WTC11 (cell line): ENCODE data around the gene ANO9. TPM values are rescaled to one million over a fixed set of nuclear protein-coding genes. Genes with fewer than 3 reads are reported as not detected.
"Not testable (repeated sequence)": the region's sequence is repeated elsewhere in the genome, so short reads cannot be mapped to it uniquely, and the experiment has no call there.

Source experiments
- ATAC-seq: fragments of 200-7000 bp; cut with Tn5 transposase; 2 replicates; pipeline ENCODE4 v1.10.0; 2021; ENCODE audit warnings: mild to moderate bottlenecking, moderate library complexity
- CTCF ChIA-PET: fragments of 300-600 bp; sonication (Branson Sonifier 250); formaldehyde crosslinking; loops from one replicate; lab custom pipeline; 2021; ENCODE audit warnings: antibody characterized with exemption; lab: Charles Lee
- POLR2A ChIA-PET: fragments of 350-600 bp; sonication (Branson Sonifier 250); formaldehyde crosslinking; loops from one replicate; lab custom pipeline; 2021; ENCODE audit warnings: antibody characterized with exemption; lab: Charles Lee
- DNase-seq: peaks from one replicate; pipeline ENCODE4 v3.0.0; 2021; ENCODE audit warnings: low spot score
- H3K27ac Mint-ChIP-seq: 2 replicates; pipeline ENCODE4 v1.8.0; 2021; ENCODE audit warnings: mixed read lengths
- H3K27me3 Mint-ChIP-seq: 2 replicates; pipeline ENCODE4 v1.8.0; 2021; ENCODE audit warnings: low read depth, mild to moderate bottlenecking, moderate library complexity, mixed read lengths
- H3K36me3 Mint-ChIP-seq: 2 replicates; pipeline ENCODE4 v1.8.0; 2021; ENCODE audit warnings: mixed read lengths
- H3K4me1 Mint-ChIP-seq: 2 replicates; pipeline ENCODE4 v1.8.0; 2022; ENCODE audit warnings: mixed read lengths
- H3K4me3 Mint-ChIP-seq: 2 replicates; pipeline ENCODE4 v1.8.0; 2021; ENCODE audit warnings: mild to moderate bottlenecking, moderate library complexity, mixed read lengths
- H3K9me3 Mint-ChIP-seq: 2 replicates; pipeline ENCODE4 v1.8.0; 2021; ENCODE audit warnings: mixed read lengths
- ARID4B ChIP-seq: sonication (generic); formaldehyde crosslinking; IDR thresholded peaks from 2 replicates; pipeline ENCODE4 v1.8.0; 2023; ENCODE audit warnings: missing genetic modification reagents, mild to moderate bottlenecking, borderline replicate concordance
- ATF1 ChIP-seq: sonication (generic); formaldehyde crosslinking; IDR thresholded peaks from 2 replicates; pipeline ENCODE4 v1.8.1; 2023; ENCODE audit warnings: mild to moderate bottlenecking, moderate library complexity, missing genetic modification reagents
- E2F1 ChIP-seq: sonication (generic); formaldehyde crosslinking; IDR thresholded peaks from 2 replicates; pipeline ENCODE4 v1.8.0; 2022; ENCODE audit warnings: mild to moderate bottlenecking, missing genetic modification reagents
- ELF4 ChIP-seq: sonication (generic); formaldehyde crosslinking; IDR thresholded peaks from 2 replicates; pipeline ENCODE4 v1.8.1; 2022; ENCODE audit warnings: low read depth, mild to moderate bottlenecking, moderate library complexity, missing genetic modification reagents
- ETV6 ChIP-seq: sonication (generic); formaldehyde crosslinking; IDR thresholded peaks from 2 replicates; pipeline ENCODE4 v1.8.1; 2022; ENCODE audit warnings: mild to moderate bottlenecking, missing genetic modification reagents
- GABPB1 ChIP-seq: sonication (generic); formaldehyde crosslinking; IDR thresholded peaks from 2 replicates; pipeline ENCODE4 v1.8.1; 2023; ENCODE audit warnings: mild to moderate bottlenecking, missing genetic modification reagents
- JAZF1 ChIP-seq: fragments of 250-450 bp; sonication (Bioruptor Pico); IDR thresholded peaks from 2 replicates; pipeline ENCODE4 v1.9.0; 2021; ENCODE audit warnings: moderate library complexity, mild to moderate bottlenecking, inconsistent platforms
- KAT7 ChIP-seq: sonication (generic); formaldehyde crosslinking; IDR thresholded peaks from 2 replicates; pipeline ENCODE4 v1.8.1; 2023; ENCODE audit warnings: missing genetic modification reagents, mild to moderate bottlenecking, borderline replicate concordance
- NR3C1 ChIP-seq: sonication (generic); formaldehyde crosslinking; conservative IDR thresholded peaks from 2 replicates; pipeline ENCODE4 v1.8.1; 2023; ENCODE audit warnings: low read depth, mild to moderate bottlenecking, missing genetic modification reagents
- PRRX2 ChIP-seq: fragments of 250-450 bp; sonication (Bioruptor Pico); IDR thresholded peaks from 2 replicates; pipeline ENCODE4 v1.8.0; 2021; ENCODE audit warnings: mild to moderate bottlenecking
- SMAD4 ChIP-seq: sonication (generic); formaldehyde crosslinking; IDR thresholded peaks from 2 replicates; pipeline ENCODE4 v1.8.0; 2022; ENCODE audit warnings: mild to moderate bottlenecking, missing genetic modification reagents
- ZNF121 ChIP-seq: sonication (generic); formaldehyde crosslinking; IDR thresholded peaks from 2 replicates; pipeline ENCODE4 v1.8.0; 2023; ENCODE audit warnings: missing genetic modification reagents
- ZNF232 ChIP-seq: sonication (generic); formaldehyde crosslinking; IDR thresholded peaks from 2 replicates; pipeline ENCODE4 v1.8.0; 2022; ENCODE audit warnings: mild to moderate bottlenecking, missing genetic modification reagents
- ZNF263 ChIP-seq: sonication (generic); formaldehyde crosslinking; IDR thresholded peaks from 2 replicates; pipeline ENCODE4 v1.8.1; 2022; ENCODE audit warnings: low read depth, mild to moderate bottlenecking, moderate library complexity, missing genetic modification reagents
- total RNA-seq: library from RNA; stranded (reverse); gene quantifications from 3 replicates; pipeline ENCODE4 v1.2.3, GENCODE V29; 2021

Gene ANO9
- total RNA-seq, 1 experiment from 2014 or later, result 13.2 TPM

GRCh38 chr11:471468-472145, 29.8 kb upstream of the ANO9 start (continued):
- TF ChIP-seq ETV6 (no peak), NR3C1 (CRISPR knock-in tag) (no peak), JAZF1 (CRISPR knock-in tag) (no peak), ATF1 (CRISPR knock-in tag) (no peak)

- TF ChIP-seq GABPB1 (CRISPR knock-in tag) (0 out of 2 replicates have a peak, but pooled peaks have one; percentile 42), ZNF232 (CRISPR knock-in tag) (no peak)
- no peak for ATAC-seq
- H3K36me3 Mint-ChIP-seq, result peaks cover 10% of the 10 kb centered on the region
- no peaks in the 10 kb centered on the region for H3K9me3 Mint-ChIP-seq
- peaks cover 33% of the 10 kb centered on the region for H3K4me1 Mint-ChIP-seq
- ChIA-PET CTCF (interaction anchor here (0.7 to 1.8 kb wide), 6 partner anchors 12 to 644 kb away, joined by 3 to 7 read pairs (median 4); no protein-coding TSS in a partner anchor), POLR2A (no interaction called here)
- no peak overlapping the region for H3K4me3 Mint-ChIP-seq
- no peaks in the 10 kb centered on the region for H3K27me3 Mint-ChIP-seq
- DNase-seq, result no peak
- H3K27ac Mint-ChIP-seq, result peak overlapping the region; percentile 91
These were observed 28.1 kb upstream of the ANO9 start for GRCh38 chr11:469684-470560.

- H3K27me3 Mint-ChIP-seq, DNase-seq, POLR2A ChIA-PET, ATAC-seq, H3K9me3 Mint-ChIP-seq: not testable (repeated sequence)
- Mint-ChIP-seq H3K4me1 (peaks cover 33% of the 10 kb centered on the region), H3K27ac (peak overlapping the region; percentile 91)
- CTCF ChIA-PET, result interaction anchor here (0.8 to 1.8 kb wide), 4 partner anchors 21 to 79 kb away, joined by 3 to 7 read pairs (median 4); no protein-coding TSS in a partner anchor
- peak; percentile 33; the same call in 1 of the 2 replicates for TF ChIP-seq ZNF263
- TF ChIP-seq, all 79 proteins: peak for 1; not testable (repeated sequence) for 78
- not testable (repeated sequence) for H3K4me3 Mint-ChIP-seq, H3K36me3 Mint-ChIP-seq
These were observed 27.3 kb upstream of the ANO9 start for GRCh38 chr11:469026-469683.

- no peak; the same call in 1 of the 2 replicates for ATAC-seq
- TF ChIP-seq PRRX2 (CRISPR knock-in tag), result no peak
- no peak for TF ChIP-seq ATF1 (CRISPR knock-in tag)
- TF ChIP-seq KAT7 (CRISPR knock-in tag), result no peak
- ChIA-PET POLR2A (no interaction called here), CTCF (no interaction called here)
- Mint-ChIP-seq H3K4me1 (peaks cover 33% of the 10 kb centered on the region), H3K4me3 (no peak overlapping the region), H3K27ac (peak overlapping the region; percentile 92), H3K27me3 (no peaks in the 10 kb centered on the region), H3K9me3 (no peaks in the 10 kb centered on the region), H3K36me3 (peaks cover 10% of the 10 kb centered on the region)
- DNase-seq, result no peak
These were observed 26.7 kb upstream of the ANO9 start for GRCh38 chr11:468493-468892.

- Mint-ChIP-seq H3K4me3 (no peak overlapping the region), H3K4me1 (peaks cover 30% of the 10 kb centered on the region), H3K27ac (peak overlapping the region; percentile 92), H3K9me3 (no peaks in the 10 kb centered on the region), H3K36me3 (peaks cover 10% of the 10 kb centered on the region), H3K27me3 (no peaks in the 10 kb centered on the region)
- no peak for DNase-seq
- POLR2A ChIA-PET, result no interaction called here
- ATAC-seq, result no peak
- no peak for TF ChIP-seq SMAD4 (CRISPR knock-in tag)
- TF ChIP-seq ZNF121 (CRISPR knock-in tag), result peak; percentile 55; the same call in 1 of the 2 replicates
- CTCF ChIA-PET, result no interaction called here
These were observed 26.2 kb upstream of the ANO9 start for GRCh38 chr11:468036-468435.

- POLR2A ChIA-PET, result interaction anchor here (0.5 to 1.1 kb wide), 2 partner anchors 16 to 27 kb away, joined by 3 read pairs; no protein-coding TSS in a partner anchor
- no peak for TF ChIP-seq SMAD4 (CRISPR knock-in tag)
- no peak for TF ChIP-seq E2F1 (CRISPR knock-in tag)
- TF ChIP-seq ELF4, result no peak
- no peak for TF ChIP-seq ARID4B (CRISPR knock-in tag)
These were observed 24.2 kb upstream of the ANO9 start for GRCh38 chr11:465896-466530.

More at GRCh38 chr11:465896-466530, 24.2 kb upstream of the ANO9 start:
- DNase-seq (no peak), ATAC-seq (no peak)
- CTCF ChIA-PET, result interaction anchor here (0.6 to 1.2 kb wide), 4 partner anchors 15 to 53 kb away, joined by 3 read pairs; no protein-coding TSS in a partner anchor
- Mint-ChIP-seq H3K4me3 (no peak overlapping the region), H3K27me3 (no peaks in the 10 kb centered on the region), H3K27ac (peak overlapping the region; percentile 87), H3K9me3 (no peaks in the 10 kb centered on the region), H3K4me1 (peaks cover 30% of the 10 kb centered on the region), H3K36me3 (peaks cover 10% of the 10 kb centered on the region)
